NCI-H2081 (cell line): Measurements from ENCODE around the gene INF2.
"Not testable (repeated sequence)": the region's sequence is repeated elsewhere in the genome, so short reads cannot be mapped to it uniquely, and the experiment has no call there.

Experiments used
- DNase-seq, 2 experiments: peaks; one replicate each; lab custom pipeline; 2025; lab: John Stamatoyannopoulos, UW

INF2 gene

GRCh38 chr14:104735830-104736642 is 46.6 kb downstream of the INF2 start:
- DNase-seq: no peak

- no peak for DNase-seq
Observed at GRCh38 chr14:104738375-104739019, 49.1 kb downstream of the INF2 start.

- DNase-seq: no peak
Observed at GRCh38 chr14:104739026-104739425, 49.6 kb downstream of the INF2 start.

- DNase-seq: no peak
Observed at GRCh38 chr14:104739546-104740516, 50.4 kb downstream of the INF2 start.

GRCh38 chr14:104741108-104741802 is 51.8 kb downstream of the INF2 start:
- DNase-seq: no peak

- no peak for DNase-seq
Observed at GRCh38 chr14:104741803-104742251, 52.4 kb downstream of the INF2 start.

- DNase-seq: no peak
Observed at GRCh38 chr14:104742586-104743455, 53.4 kb downstream of the INF2 start.

- DNase-seq: no peak
Observed at GRCh38 chr14:104743461-104744380, 54.3 kb downstream of the INF2 start.

GRCh38 chr14:104744484-104744883 is 55.1 kb downstream of the INF2 start:
- no peak for DNase-seq

GRCh38 chr14:104745431-104745830 is 56.0 kb downstream of the INF2 start:
- no peak for DNase-seq

GRCh38 chr14:104746071-104746545 is 56.7 kb downstream of the INF2 start:
- no peak for DNase-seq

- DNase-seq: peak in 1 of 2 experiments; percentile 64
Observed at GRCh38 chr14:104746934-104747481, 57.6 kb downstream of the INF2 start.

GRCh38 chr14:104747876-104748275 is 58.5 kb downstream of the INF2 start:
- DNase-seq: no peak

GRCh38 chr14:104749111-104749649 is 59.8 kb downstream of the INF2 start:
- peak in 1 of 2 experiments; percentile 47 for DNase-seq

GRCh38 chr14:104750056-104750752 is 60.8 kb downstream of the INF2 start:
- no peak for DNase-seq

GRCh38 chr14:104750753-104751057 is 61.3 kb downstream of the INF2 start:
- DNase-seq: not testable (repeated sequence)

- no peak for DNase-seq
Observed at GRCh38 chr14:104751539-104752422, 62.4 kb downstream of the INF2 start.
